ENCODE data around the gene SCN5A. TPM values are rescaled to one million over a fixed set of nuclear protein-coding genes. Genes with fewer than 3 reads are reported as not detected.
"Not testable (repeated sequence)": the region's sequence is repeated elsewhere in the genome, so short reads cannot be mapped to it uniquely, and the experiment has no call there.

Gene SCN5A
- total RNA-seq, 2 experiments from 2014 or later: 0.39 to 1.3 TPM

- no peaks in the 10 kb centered on the region for H3K9me3 Mint-ChIP-seq
- no peak for DNase-seq
- no peak overlapping the region for H3K4me3 Mint-ChIP-seq
These were observed 72.7 kb downstream of the SCN5A start for GRCh38 chr3:38576526-38577370.

GRCh38 chr3:38576131-38576525 is 73.4 kb downstream of the SCN5A start:
- Mint-ChIP-seq H3K27ac (no peak overlapping the region), H3K36me3 (no peaks in the 10 kb centered on the region), H3K4me1 (no peaks in the 10 kb centered on the region), H3K9me3 (no peaks in the 10 kb centered on the region), H3K27me3 (no peaks in the 10 kb centered on the region), H3K4me3 (no peak overlapping the region)
- no peak for DNase-seq

More at GRCh38 chr3:38576526-38577370, 72.7 kb downstream of the SCN5A start:
- H3K27me3 Mint-ChIP-seq: no peaks in the 10 kb centered on the region
- no peaks in the 10 kb centered on the region for H3K4me1 Mint-ChIP-seq
- H3K27ac Mint-ChIP-seq: no peak overlapping the region
- H3K36me3 Mint-ChIP-seq: no peaks in the 10 kb centered on the region

GRCh38 chr3:38575279-38575843 is 74.1 kb downstream of the SCN5A start:
- DNase-seq: no peak
- Mint-ChIP-seq H3K9me3 (no peaks in the 10 kb centered on the region), H3K4me1 (no peaks in the 10 kb centered on the region), H3K27ac (no peak overlapping the region), H3K4me3 (no peak overlapping the region), H3K27me3 (no peaks in the 10 kb centered on the region), H3K36me3 (no peaks in the 10 kb centered on the region)

GRCh38 chr3:38574411-38575278 is 74.8 kb downstream of the SCN5A start:
- no peak overlapping the region for H3K27ac Mint-ChIP-seq

GRCh38 chr3:38573556-38573955 is 75.9 kb downstream of the SCN5A start:
- no peaks in the 10 kb centered on the region for H3K4me1 Mint-ChIP-seq
- H3K27ac Mint-ChIP-seq: no peak overlapping the region
- H3K9me3 Mint-ChIP-seq: no peaks in the 10 kb centered on the region
- H3K27me3 Mint-ChIP-seq: no peaks in the 10 kb centered on the region
- no peak overlapping the region for H3K4me3 Mint-ChIP-seq
- H3K36me3 Mint-ChIP-seq: no peaks in the 10 kb centered on the region
- no peak for DNase-seq

More at GRCh38 chr3:38574411-38575278, 74.8 kb downstream of the SCN5A start:
- no peak overlapping the region for H3K4me3 Mint-ChIP-seq
- H3K4me1 Mint-ChIP-seq: no peaks in the 10 kb centered on the region
- no peak for DNase-seq
- no peaks in the 10 kb centered on the region for H3K36me3 Mint-ChIP-seq
- no peaks in the 10 kb centered on the region for H3K9me3 Mint-ChIP-seq
- H3K27me3 Mint-ChIP-seq: no peaks in the 10 kb centered on the region

GRCh38 chr3:38573111-38573510 is 76.4 kb downstream of the SCN5A start:
- DNase-seq: no peak
- H3K27ac Mint-ChIP-seq: no peak overlapping the region
- no peaks in the 10 kb centered on the region for H3K9me3 Mint-ChIP-seq
- no peaks in the 10 kb centered on the region for H3K36me3 Mint-ChIP-seq
- H3K27me3 Mint-ChIP-seq: no peaks in the 10 kb centered on the region
- no peaks in the 10 kb centered on the region for H3K4me1 Mint-ChIP-seq
- H3K4me3 Mint-ChIP-seq: no peak overlapping the region

- Mint-ChIP-seq H3K4me1 (no peaks in the 10 kb centered on the region), H3K9me3 (no peaks in the 10 kb centered on the region), H3K36me3 (no peaks in the 10 kb centered on the region), H3K27me3 (no peaks in the 10 kb centered on the region), H3K4me3 (no peak overlapping the region), H3K27ac (no peak overlapping the region)
- no peak for DNase-seq
These were observed 82.0 kb downstream of the SCN5A start for GRCh38 chr3:38567498-38567897.

- H3K4me1 Mint-ChIP-seq, DNase-seq, H3K27ac Mint-ChIP-seq, H3K4me3 Mint-ChIP-seq, H3K36me3 Mint-ChIP-seq, H3K27me3 Mint-ChIP-seq, H3K9me3 Mint-ChIP-seq: not testable (repeated sequence)
These were observed 82.7 kb downstream of the SCN5A start for GRCh38 chr3:38566794-38567193.

GRCh38 chr3:38566215-38566528 is 83.3 kb downstream of the SCN5A start:
- H3K27me3 Mint-ChIP-seq: no peaks in the 10 kb centered on the region
- H3K36me3 Mint-ChIP-seq: no peaks in the 10 kb centered on the region
- DNase-seq: no peak
- H3K9me3 Mint-ChIP-seq: no peaks in the 10 kb centered on the region
- no peak overlapping the region for H3K27ac Mint-ChIP-seq
- H3K4me3 Mint-ChIP-seq: no peak overlapping the region
- no peaks in the 10 kb centered on the region for H3K4me1 Mint-ChIP-seq

- Mint-ChIP-seq H3K9me3 (no peaks in the 10 kb centered on the region), H3K27me3 (no peaks in the 10 kb centered on the region), H3K4me3 (no peak overlapping the region), H3K4me1 (no peaks in the 10 kb centered on the region), H3K27ac (no peak overlapping the region), H3K36me3 (no peaks in the 10 kb centered on the region)
- DNase-seq: no peak
These were observed 83.9 kb downstream of the SCN5A start for GRCh38 chr3:38565339-38566214.

GRCh38 chr3:38564631-38565338 is 84.7 kb downstream of the SCN5A start:
- no peaks in the 10 kb centered on the region for H3K4me1 Mint-ChIP-seq
- H3K27ac Mint-ChIP-seq: no peak overlapping the region
- H3K36me3 Mint-ChIP-seq: no peaks in the 10 kb centered on the region
- no peak for DNase-seq
- no peak overlapping the region for H3K4me3 Mint-ChIP-seq
- no peaks in the 10 kb centered on the region for H3K9me3 Mint-ChIP-seq
- no peaks in the 10 kb centered on the region for H3K27me3 Mint-ChIP-seq

GRCh38 chr3:38563886-38564270 is 85.6 kb downstream of the SCN5A start:
- Mint-ChIP-seq H3K4me1 (no peaks in the 10 kb centered on the region), H3K27me3 (no peaks in the 10 kb centered on the region), H3K36me3 (no peaks in the 10 kb centered on the region), H3K27ac (no peak overlapping the region), H3K4me3 (no peak overlapping the region), H3K9me3 (no peaks in the 10 kb centered on the region)
- no peak for DNase-seq

GRCh38 chr3:38563070-38563885 is 86.2 kb downstream of the SCN5A start:
- no peak for DNase-seq

More at GRCh38 chr3:38563070-38563885, 86.2 kb downstream of the SCN5A start:
- Mint-ChIP-seq H3K9me3 (no peaks in the 10 kb centered on the region), H3K27ac (no peak overlapping the region), H3K36me3 (no peaks in the 10 kb centered on the region), H3K4me3 (no peak overlapping the region), H3K27me3 (no peaks in the 10 kb centered on the region), H3K4me1 (no peaks in the 10 kb centered on the region)

Data from activated naive CD8-positive, alpha-beta T cell treated with anti-CD3 and anti-CD28 coated beads for 36 hours (primary cell).